Astrocyte of the cerebellum (primary cell): ENCODE results near the gene ALCAM.

Source experiments
- DNase-seq: peaks from one replicate; pipeline ENCODE4 v3.0.0-alpha.2; 2011; ENCODE audit warnings: low read depth
- H3K4me3 ChIP-seq: 2 replicates; pipeline ENCODE4 v1.5.1; 2011; ENCODE audit warnings: mild to moderate bottlenecking, low read depth, low read length, moderate library complexity
- in situ Hi-C: cut with HindIII; loops from 2 replicates; pipeline ENCODE4 v1.10.0; 2017; ENCODE audit warnings: low sequenced_read_pairs
- TF ChIP-seq, protein P1 (sequence below): IDR thresholded peaks from 2 replicates; pipeline ENCODE4 v1.5.1; 2012; ENCODE audit warnings: low read length, low read depth, moderate library complexity, mild to moderate bottlenecking; ENCODE audit errors: missing control alignments

Gene ALCAM

GRCh38 chr3:105430455-105430854 lies 63.7 kb downstream of the ALCAM start:
- no peak for DNase-seq
- in situ Hi-C loops, result no loop called here
- H3K4me3 ChIP-seq, result no peak overlapping the region
- TF ChIP-seq, protein P1, sequence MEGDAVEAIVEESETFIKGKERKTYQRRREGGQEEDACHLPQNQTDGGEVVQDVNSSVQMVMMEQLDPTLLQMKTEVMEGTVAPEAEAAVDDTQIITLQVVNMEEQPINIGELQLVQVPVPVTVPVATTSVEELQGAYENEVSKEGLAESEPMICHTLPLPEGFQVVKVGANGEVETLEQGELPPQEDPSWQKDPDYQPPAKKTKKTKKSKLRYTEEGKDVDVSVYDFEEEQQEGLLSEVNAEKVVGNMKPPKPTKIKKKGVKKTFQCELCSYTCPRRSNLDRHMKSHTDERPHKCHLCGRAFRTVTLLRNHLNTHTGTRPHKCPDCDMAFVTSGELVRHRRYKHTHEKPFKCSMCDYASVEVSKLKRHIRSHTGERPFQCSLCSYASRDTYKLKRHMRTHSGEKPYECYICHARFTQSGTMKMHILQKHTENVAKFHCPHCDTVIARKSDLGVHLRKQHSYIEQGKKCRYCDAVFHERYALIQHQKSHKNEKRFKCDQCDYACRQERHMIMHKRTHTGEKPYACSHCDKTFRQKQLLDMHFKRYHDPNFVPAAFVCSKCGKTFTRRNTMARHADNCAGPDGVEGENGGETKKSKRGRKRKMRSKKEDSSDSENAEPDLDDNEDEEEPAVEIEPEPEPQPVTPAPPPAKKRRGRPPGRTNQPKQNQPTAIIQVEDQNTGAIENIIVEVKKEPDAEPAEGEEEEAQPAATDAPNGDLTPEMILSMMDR, result no peak

DNA sequence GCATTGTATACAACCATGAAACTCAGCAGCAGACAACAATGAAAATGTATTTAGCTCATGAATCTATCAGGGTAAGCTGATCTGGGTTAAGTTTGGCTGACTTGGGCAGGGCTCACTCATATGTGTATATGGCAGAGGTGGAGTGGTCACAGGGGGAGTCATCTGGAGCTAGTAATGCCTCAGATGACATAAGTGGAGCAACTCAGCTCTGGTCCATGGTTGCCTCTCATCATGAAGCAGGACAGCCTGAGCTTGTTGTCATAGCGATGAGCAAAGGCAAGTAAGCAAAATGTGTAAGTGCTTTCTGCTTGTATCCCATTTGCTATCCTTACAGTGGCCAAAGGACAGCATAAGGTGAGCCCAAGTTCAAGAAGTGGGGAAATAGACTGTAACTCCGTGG lies 64.5 kb downstream of the ALCAM start:
- no peak overlapping the region for H3K4me3 ChIP-seq
- TF ChIP-seq, protein P1, result no peak
- in situ Hi-C loops, result no loop called here
- DNase-seq, result no peak

DNA sequence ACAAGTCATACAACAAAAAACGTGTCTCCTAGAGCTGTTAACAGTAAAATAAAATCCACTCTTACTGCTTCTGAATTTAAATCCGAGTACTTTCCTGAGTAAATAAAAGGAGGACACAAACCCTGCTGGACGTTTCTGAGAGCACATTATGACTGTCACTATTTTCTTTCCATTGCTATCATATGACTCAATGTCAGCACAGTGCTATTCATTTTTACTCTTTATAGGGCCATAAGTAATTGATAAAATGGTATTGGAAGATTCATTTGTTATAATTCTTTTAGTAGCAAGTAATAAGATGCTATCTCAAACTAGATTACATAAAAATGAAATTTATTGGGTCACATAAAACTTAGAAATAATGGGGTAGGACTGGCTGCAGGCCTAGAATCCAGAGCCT lies 68.6 kb downstream of the ALCAM start:
- in situ Hi-C loops, result no loop called here
- H3K4me3 ChIP-seq, result no peak overlapping the region
- no peak for DNase-seq
- TF ChIP-seq, protein P1, result no peak

DNA sequence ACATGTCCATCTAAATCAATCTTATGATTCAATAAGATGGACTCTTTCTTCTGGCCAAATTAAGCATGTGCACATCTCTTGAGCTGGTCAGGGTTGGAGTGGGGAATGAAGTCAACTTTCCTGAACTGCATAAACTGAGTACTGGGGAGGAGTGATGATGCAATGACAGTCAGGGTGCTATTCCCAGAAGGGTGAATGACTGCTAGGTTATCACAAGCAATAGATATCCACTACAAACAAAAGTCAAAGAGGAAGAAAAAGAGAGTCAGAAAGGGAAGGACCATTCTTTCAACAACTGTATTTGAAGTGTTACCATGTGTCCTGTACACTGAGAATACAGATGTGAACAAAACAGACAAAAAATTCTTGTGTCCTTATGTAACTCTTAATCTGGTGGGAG lies 70.0 kb downstream of the ALCAM start:
- no peak for DNase-seq
- in situ Hi-C loops, result no loop called here
- TF ChIP-seq, protein P1, result no peak
- H3K4me3 ChIP-seq, result no peak overlapping the region

- in situ Hi-C loops, result no loop called here
- DNase-seq, result no peak
- TF ChIP-seq, protein P1, result no peak
- H3K4me3 ChIP-seq, result no peak overlapping the region
Measured at GRCh38 chr3:105440113-105440512, 73.4 kb downstream of the ALCAM start.

DNA sequence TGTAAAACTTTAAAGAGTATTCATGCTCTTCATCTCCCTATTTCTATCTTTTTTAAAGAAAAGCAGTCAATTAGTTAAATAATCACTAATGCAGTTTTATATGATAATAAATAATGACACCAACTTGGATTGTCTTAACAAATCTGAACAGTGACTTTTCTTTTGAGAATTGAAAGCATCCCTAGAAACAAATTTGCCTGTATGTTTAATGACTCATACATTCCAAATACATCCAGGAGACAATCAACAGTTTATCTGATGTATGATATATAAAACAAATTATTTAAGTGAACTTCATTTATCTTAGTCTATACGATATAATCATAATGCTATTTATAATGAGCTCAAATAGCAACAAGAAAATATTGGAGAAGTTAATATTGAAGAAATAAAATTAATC lies 78.0 kb downstream of the ALCAM start:
- TF ChIP-seq, protein P1, result no peak
- no peak overlapping the region for H3K4me3 ChIP-seq
- in situ Hi-C loops, result no loop called here
- DNase-seq, result no peak

- in situ Hi-C loops, result no loop called here
- no peak for DNase-seq
- TF ChIP-seq, protein P1, result no peak
- H3K4me3 ChIP-seq, result no peak overlapping the region
Measured at GRCh38 chr3:105448338-105448982, 81.8 kb downstream of the ALCAM start.
